DND-41 (cell line): ENCODE results near the gene SMARCC2.

Source experiments
- ATAC-seq: fragments of 200-7000 bp; cut with Tn5 transposase; 3 replicates; pipeline ENCODE4 v1.9.1; 2021; ENCODE audit warnings: low read depth; ENCODE audit not compliant: insufficient read depth
- DNase-seq: peaks from one replicate; pipeline ENCODE4 v3.0.0-alpha.2; 2020
- H2AFZ ChIP-seq: 2 replicates; pipeline ENCODE4 v1.6.0; 2012; ENCODE audit warnings: low read depth, low read length
- H3K27ac ChIP-seq: 2 replicates; pipeline ENCODE4 v1.5.1; 2012; ENCODE audit warnings: low read length, inconsistent platforms
- H3K27me3 ChIP-seq: fragments of 200-600 bp; sonication (generic); 2 replicates; pipeline ENCODE4 v1.6.0; 2012; ENCODE audit warnings: low read length, mild to moderate bottlenecking, inconsistent platforms; ENCODE audit not compliant: insufficient read depth, poor library complexity
- H3K36me3 ChIP-seq: 2 replicates; pipeline ENCODE4 v1.5.1; 2012; ENCODE audit warnings: low read length, inconsistent platforms; ENCODE audit not compliant: insufficient read depth
- H3K4me1 ChIP-seq: 2 replicates; pipeline ENCODE4 v1.5.1; 2012; ENCODE audit warnings: mild to moderate bottlenecking, low read length; ENCODE audit not compliant: insufficient read depth
- H3K4me2 ChIP-seq: 2 replicates; pipeline ENCODE4 v1.6.0; 2012; ENCODE audit warnings: mild to moderate bottlenecking, moderate library complexity, low read length, inconsistent platforms; ENCODE audit not compliant: insufficient read depth
- H3K4me3 ChIP-seq, 2 experiments: fragments of 200-600 bp in 1 of 2; shearing (Covaris generic) in 1 of 2; 2 replicates each; pipeline ENCODE4 v1.5.1; 2012 to 2016; ENCODE audit warnings: inconsistent platforms in 2 of 2, low read length in 2 of 2, mild to moderate bottlenecking in 2 of 2, low read depth in 1 of 2, moderate library complexity in 1 of 2
- H3K79me2 ChIP-seq: 2 replicates; pipeline ENCODE4 v1.6.0; 2012; ENCODE audit warnings: low read length, inconsistent platforms; ENCODE audit not compliant: insufficient read depth
- H3K9ac ChIP-seq: 2 replicates; pipeline ENCODE4 v1.6.0; 2012; ENCODE audit warnings: low read depth, mild to moderate bottlenecking, inconsistent platforms, low read length, moderate library complexity
- H3K9me3 ChIP-seq: 2 replicates; pipeline ENCODE4 v1.5.1; 2012; ENCODE audit warnings: low read length, moderate library complexity, mild to moderate bottlenecking, inconsistent platforms; ENCODE audit not compliant: insufficient read depth, severe bottlenecking
- H4K20me1 ChIP-seq: 2 replicates; pipeline ENCODE4 v1.6.0; 2012; ENCODE audit warnings: low read length; ENCODE audit not compliant: insufficient read depth
- CTCF ChIP-seq: IDR thresholded peaks from 2 replicates; pipeline ENCODE4 v1.5.1; 2012; ENCODE audit warnings: borderline replicate concordance, low read length, moderate library complexity, mild to moderate bottlenecking; ENCODE audit not compliant: poor library complexity, severe bottlenecking; ENCODE audit errors: extremely low read depth
- EZH2 ChIP-seq: IDR thresholded peaks from 3 replicates; pipeline ENCODE4 v1.6.1; 2012; ENCODE audit warnings: borderline replicate concordance, low read depth, mild to moderate bottlenecking, moderate library complexity, low read length, inconsistent platforms; ENCODE audit not compliant: severe bottlenecking

The SMARCC2 gene

GRCh38 chr12:56115329-56115728, 74.0 kb downstream of the SMARCC2 start:
- H3K27me3 ChIP-seq = no peaks in the 10 kb centered on the region
- peaks cover 34% of the 10 kb centered on the region for H3K79me2 ChIP-seq
- TF ChIP-seq CTCF = no peak
- H4K20me1 ChIP-seq = 0 out of 2 replicates have a peak, but pooled peaks cover 2% of the 10 kb centered on the region
- H3K9ac ChIP-seq = peak overlapping the region; percentile 78
- H3K4me2 ChIP-seq = peak overlapping the region; percentile 97
- peak overlapping the region in 1 of 2 experiments; percentile 68; a peak in 2 of 4 replicates for H3K4me3 ChIP-seq
- DNase-seq (no peak), ATAC-seq (no peak)
- peaks cover 57% of the 10 kb centered on the region for H3K36me3 ChIP-seq
- peak overlapping the region; percentile 90 for H2AFZ ChIP-seq
- H3K4me1 ChIP-seq = peaks cover 37% of the 10 kb centered on the region
- peak overlapping the region; percentile 91 for H3K27ac ChIP-seq
- H3K9me3 ChIP-seq = no peaks in the 10 kb centered on the region

DNA sequence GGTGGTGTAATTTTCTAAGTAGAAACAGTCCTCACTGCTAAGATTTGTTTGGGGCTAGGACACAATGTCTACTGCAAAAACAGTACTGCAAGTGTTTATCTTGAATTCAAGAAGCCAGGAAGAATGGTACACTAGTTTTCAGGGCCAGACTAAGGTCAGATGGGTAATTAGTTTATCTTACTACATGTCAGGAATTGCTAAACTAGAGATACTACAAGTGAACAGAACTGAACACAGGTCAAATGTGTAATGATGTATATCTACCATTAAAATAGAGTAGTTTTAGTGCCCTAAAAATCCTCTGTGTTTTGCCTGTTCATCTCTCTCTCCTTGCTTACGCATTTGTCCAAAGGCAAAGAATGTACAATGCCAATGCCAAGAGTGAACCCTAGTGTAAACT, 75.2 kb downstream of the SMARCC2 start:
- H3K79me2 ChIP-seq = peaks cover 24% of the 10 kb centered on the region
- no peak overlapping the region for H3K4me2 ChIP-seq
- ATAC-seq (no peak), DNase-seq (no peak)
- H3K9me3 ChIP-seq = no peaks in the 10 kb centered on the region
- H3K27me3 ChIP-seq = no peaks in the 10 kb centered on the region
- TF ChIP-seq EZH2 (no peak), CTCF (no peak)
- H3K4me1 ChIP-seq = peaks cover 24% of the 10 kb centered on the region
- 0 out of 2 replicates have a peak, but pooled peaks cover 2% of the 10 kb centered on the region for H4K20me1 ChIP-seq
- no peak overlapping the region for H3K9ac ChIP-seq
- H3K27ac ChIP-seq = no peak overlapping the region; the same call in 1 of the 2 replicates
- H3K4me3 ChIP-seq = no peak overlapping the region
- H3K36me3 ChIP-seq = peaks cover 60% of the 10 kb centered on the region
- H2AFZ ChIP-seq = no peak overlapping the region
